HepG2 (cell line): Measurements from ENCODE around the gene MMP10. TPM values are rescaled to one million over a fixed set of nuclear protein-coding genes. Genes with fewer than 3 reads are reported as not detected.

ENCODE experiments used
- ATAC-seq: fragments of 200-7000 bp; cut with Tn5 transposase; 3 replicates; pipeline ENCODE4 v1.9.1; 2020; ENCODE audit warnings: mild to moderate bottlenecking, moderate library complexity
- BruUV-seq: library from RNA; stranded (reverse); fragments of 400-500 nt; replicated peaks from 2 replicates; lab custom pipeline; 2021; lab: Mats Ljungman, UMichigan
- CTCF ChIA-PET: fragments of 300-600 bp; formaldehyde crosslinking; extraction: SDS; loops from one replicate; lab custom pipeline; 2021; ENCODE audit warnings: low total read pairs, inconsistent platforms, low intra/inter-chr PET ratio; lab: Yijun Ruan, JAX
- POLR2A ChIA-PET: fragments of 350-600 bp; sonication (Branson Sonifier 250); formaldehyde crosslinking; loops from one replicate; lab custom pipeline; 2020; ENCODE audit warnings: antibody characterized with exemption, inconsistent platforms; lab: Yijun Ruan, JAX
- DNase-seq: peaks from one replicate; pipeline ENCODE4 v3.0.0-alpha.2; 2015; ENCODE audit warnings: low spot score
- FAIRE-seq: peaks from 3 replicates; lab custom pipeline; 2011; peaks lifted over from hg19 to GRCh38; lab: Jason Lieb, UNC
- H2AFZ ChIP-seq: one replicate; pipeline ENCODE4 v1.6.1; 2011; ENCODE audit warnings: low read length, inconsistent platforms
- H3K27ac ChIP-seq: fragments of 300-600 bp; 3 replicates; pipeline ENCODE4 v1.8.0; 2011; ENCODE audit warnings: mixed run types, mild to moderate bottlenecking, mixed read lengths, low read length, inconsistent platforms; ENCODE audit not compliant: insufficient read depth; ENCODE audit errors: extremely low read length
- H3K27me3 ChIP-seq, 2 experiments: fragments of 200-600 bp in 1 of 2; 2 replicates in 1 of 2; 3 replicates in 1 of 2; pipeline versions ENCODE4 v1.6.0 to v1.8.0; 2011; ENCODE audit warnings: low read length in 2 of 2, mild to moderate bottlenecking in 2 of 2, moderate library complexity in 2 of 2, inconsistent platforms in 1 of 2; ENCODE audit not compliant: insufficient read depth in 2 of 2, control insufficient read depth in 1 of 2
- H3K36me3 ChIP-seq, 2 experiments: fragments of 200-600 bp in 1 of 2; replicated peaks in 1 of 2; 2 replicates in 1 of 2; 3 replicates in 1 of 2; pipeline versions ENCODE4 v1.5.1 to v1.8.0; 2011; ENCODE audit warnings: low read length in 2 of 2, inconsistent platforms in 1 of 2; ENCODE audit not compliant: insufficient read depth in 2 of 2, control insufficient read depth in 1 of 2
- H3K4me1 ChIP-seq: 2 replicates; pipeline ENCODE4 v1.5.1; 2012; ENCODE audit warnings: low read length, inconsistent platforms; ENCODE audit not compliant: insufficient read depth
- H3K4me2 ChIP-seq: 2 replicates; pipeline ENCODE4 v1.6.0; 2011; ENCODE audit warnings: low read depth, low read length, inconsistent platforms
- H3K4me3 ChIP-seq, 3 experiments: fragments of 200-600 bp in 1 of 3; sonication (generic), shearing (Covaris generic) in 1 of 3; replicated peaks in 1 of 3; 2 replicates each; pipeline ENCODE4 v1.5.1; 2011 to 2016; ENCODE audit warnings: low read length in 3 of 3, inconsistent platforms in 2 of 3, low read depth in 2 of 3, mild to moderate bottlenecking in 2 of 3, control low read depth in 1 of 3, mixed read lengths in 1 of 3; ENCODE audit not compliant: insufficient read depth in 1 of 3
- H3K79me2 ChIP-seq: one replicate; pipeline ENCODE4 v1.6.1; 2011; ENCODE audit warnings: low read length, inconsistent platforms; ENCODE audit not compliant: insufficient read depth
- H3K9ac ChIP-seq: 2 replicates; pipeline ENCODE4 v1.6.0; 2011; ENCODE audit warnings: mild to moderate bottlenecking, low read depth, low read length, inconsistent platforms; ENCODE audit not compliant: insufficient read depth
- H3K9me3 ChIP-seq: 2 replicates; pipeline ENCODE4 v1.5.1; 2012; ENCODE audit warnings: mild to moderate bottlenecking, low read length
- H4K20me1 ChIP-seq: 2 replicates; pipeline ENCODE4 v1.6.0; 2011; ENCODE audit warnings: inconsistent platforms, mild to moderate bottlenecking, low read length, moderate library complexity; ENCODE audit not compliant: insufficient read depth
- TRAFD1 ChIP-seq: sonication (generic); formaldehyde crosslinking; IDR thresholded peaks from 2 replicates; pipeline ENCODE4 v1.5.1; 2020; ENCODE audit warnings: missing genetic modification reagents, mild to moderate bottlenecking, borderline replicate concordance
- ZNF276 ChIP-seq: sonication (generic); formaldehyde crosslinking; IDR thresholded peaks from 2 replicates; pipeline ENCODE4 v1.4.0; 2020; ENCODE audit warnings: mild to moderate bottlenecking, low read depth, missing genetic modification reagents
- ZNF354B ChIP-seq: sonication (generic); formaldehyde crosslinking; IDR thresholded peaks from 2 replicates; pipeline ENCODE4 v1.8.0; 2022; ENCODE audit warnings: mild to moderate bottlenecking, missing genetic modification reagents
- WGBS: methylation state at CpG from one replicate; pipeline ENCODE4 v1.1.6; 2017; ENCODE audit warnings: low lambda C conversion rate; 5-methylcytosine and 5-hydroxymethylcytosine counted together
- in situ Hi-C: cut with HindIII; loops from 2 replicates; pipeline ENCODE4 v1.10.0; 2017; ENCODE audit warnings: low pct_unique_long_range_greater_than_20kb; ENCODE audit not compliant: extremely low pct_ligation_motif_present
- intact Hi-C: fragments of 100-400 bp; cut with micrococcal nuclease; formaldehyde crosslinking; loops from one replicate; pipeline ENCODE4 v1.10.0; 2022; ENCODE audit not compliant: unreplicated experiment
- polyA plus RNA-seq, 8 experiments: library from polyadenylated mRNA; depleted of rRNA in 3 of 8; stranded (reverse) in 7 of 8; unstranded in 1 of 8; fragments of >200 nt; fragmentation: Illumina TruSeq in 4 of 8; extraction: Trizol in 4 of 8; gene quantifications; 2 replicates each; pipeline versions ENCODE4 v1.2.1 to v1.2.3, GENCODE V29; 2011 to 2016; ENCODE audit warnings: low read depth in 4 of 8, missing spikeins in 1 of 8, mixed read lengths in 1 of 8; ENCODE audit not compliant: insufficient read depth in 1 of 8
- total RNA-seq, 5 experiments: library from RNA; depleted of rRNA; stranded (reverse); fragments of >200 nt; fragmentation: Illumina TruSeq; extraction: Trizol; gene quantifications; 2 replicates each; pipeline ENCODE4 v1.2.3, GENCODE V29; 2016; ENCODE audit warnings: low read depth in 1 of 5
- TF ChIP-seq, protein P1 (sequence below): sonication (generic); formaldehyde crosslinking; IDR thresholded peaks from 2 replicates; pipeline ENCODE4 v1.9.0; 2021; ENCODE audit warnings: missing genetic modification reagents, mild to moderate bottlenecking, borderline replicate concordance

MMP10 gene
- total and polyA plus RNA-seq, 2 of the 13 experiments (the other 11 are each of a cell fraction or from before 2014, with no cell fraction given) = 0.03 TPM; not detected in 1

GRCh38 chr11:102798012-102798746, 17.8 kb upstream of the MMP10 start, which contains the start of gene MMP1:
TSS of gene MMP1 (minus strand) at chr11:102798160. CDS start at chr11:102798092, 68 bp downstream.
- no TSS peak for BruUV-seq
- no peak for FAIRE-seq

More at GRCh38 chr11:102798012-102798746, 17.8 kb upstream of the MMP10 start, which contains the start of gene MMP1:
- no peak within 1 kb of the TSS for H3K4me3 ChIP-seq
- CTCF ChIA-PET = no interaction called here
- no peak for TF ChIP-seq ZNF354B
- TF ChIP-seq, protein P1, sequence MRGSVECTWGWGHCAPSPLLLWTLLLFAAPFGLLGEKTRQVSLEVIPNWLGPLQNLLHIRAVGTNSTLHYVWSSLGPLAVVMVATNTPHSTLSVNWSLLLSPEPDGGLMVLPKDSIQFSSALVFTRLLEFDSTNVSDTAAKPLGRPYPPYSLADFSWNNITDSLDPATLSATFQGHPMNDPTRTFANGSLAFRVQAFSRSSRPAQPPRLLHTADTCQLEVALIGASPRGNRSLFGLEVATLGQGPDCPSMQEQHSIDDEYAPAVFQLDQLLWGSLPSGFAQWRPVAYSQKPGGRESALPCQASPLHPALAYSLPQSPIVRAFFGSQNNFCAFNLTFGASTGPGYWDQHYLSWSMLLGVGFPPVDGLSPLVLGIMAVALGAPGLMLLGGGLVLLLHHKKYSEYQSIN (CRISPR knock-in tag) = no peak
- TF ChIP-seq ZNF276 (CRISPR knock-in tag) = no peak
- no peak for TF ChIP-seq TRAFD1 (CRISPR knock-in tag)
- TF ChIP-seq, all 625 proteins: peak for 0
- Histone ChIP-seq H3K27ac (no peak within 1 kb of the TSS), H4K20me1 (no peaks in the 10 kb centered on the region), H3K79me2 (no peaks in the 10 kb centered on the region), H3K4me1 (no peaks in the 10 kb centered on the region), H3K9me3 (no peaks in the 10 kb centered on the region), H2AFZ (no peak within 1 kb of the TSS), H3K27me3 (peaks cover 0 to 4% of the 10 kb centered on the region in 2 experiments; a peak in 2 of 5 replicates), H3K4me2 (no peak within 1 kb of the TSS), H3K36me3 (no peaks in the 10 kb centered on the region), H3K9ac (no peak within 1 kb of the TSS)
- no peak for DNase-seq
- intact Hi-C loops (no loop called here), in situ Hi-C loops (no loop called here)
- no peak for ATAC-seq
- WGBS = 20% methylated on average over 6 of the region's 7 CpGs
- POLR2A ChIA-PET = no interaction called here
